ENCODE results near the gene OVOL3.

GRCh38 chr19:36064826-36065225 lies 46.1 kb upstream of the OVOL3 start:
- TF ChIP-seq CTCF (IDR thresholded peaks at IDR 0.05), result no peak
- no peak for TF ChIP-seq POLR2A (IDR thresholded peaks at IDR 0.05)

Data from breast epithelium (tissue), 3 donors.